ENCODE data around the gene C10orf90. TPM values are rescaled to one million over a fixed set of nuclear protein-coding genes. Genes with fewer than 3 reads are reported as not detected.

Gene C10orf90
- polyA plus RNA-seq, 4 donors, result 0.52 to 0.97 (median 0.72) TPM

DNA sequence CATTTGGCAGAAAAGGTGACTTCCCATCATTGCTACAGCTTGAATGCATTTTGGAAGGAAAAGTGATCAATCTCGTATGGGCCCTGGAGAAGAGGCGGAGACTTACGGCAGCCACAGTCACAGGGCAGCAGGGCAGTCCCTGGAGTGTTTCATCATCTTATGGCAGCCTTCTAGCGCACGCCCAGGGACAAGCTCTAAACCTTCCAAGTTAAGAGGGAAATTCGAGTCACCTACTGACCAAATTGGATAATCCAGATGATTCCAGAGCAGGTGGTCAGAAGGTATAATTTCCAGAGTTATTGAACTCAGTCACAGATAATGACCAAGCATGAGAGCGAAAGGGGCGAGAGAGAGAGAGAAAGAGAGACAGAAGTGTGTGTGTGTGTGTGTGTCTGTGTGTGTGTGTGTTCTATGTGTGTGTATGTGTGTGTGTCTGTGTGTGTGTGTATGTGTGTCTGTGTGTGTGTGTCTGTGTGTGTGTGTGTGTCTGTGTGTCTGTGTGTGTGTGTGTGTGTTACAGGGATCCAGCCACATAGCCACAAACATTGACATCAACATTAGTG lies 158.5 kb downstream of the C10orf90 start:
- no peak for DNase-seq (ENCODE audit: low read depth in 4 of 4, low spot score in 3 of 4)

DNA sequence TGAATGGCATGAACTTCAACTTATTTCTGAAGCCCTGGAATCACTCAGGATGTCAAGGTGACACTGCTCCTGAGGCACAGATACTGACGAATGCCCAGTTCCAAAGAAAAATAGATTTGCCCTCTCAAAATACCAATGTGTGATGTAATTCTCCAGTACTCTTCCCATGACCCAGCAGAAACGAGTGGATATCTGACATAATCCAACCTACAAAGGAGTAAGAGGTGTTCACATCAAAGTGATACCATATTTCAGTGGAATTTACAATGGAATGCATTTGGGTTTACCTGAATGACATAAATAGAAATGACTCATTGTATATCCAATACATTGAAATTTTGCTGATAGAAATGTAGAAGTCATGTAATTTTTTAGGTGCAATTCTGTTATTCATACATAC lies 161.3 kb downstream of the C10orf90 start:
- DNase-seq (ENCODE audit: low read depth in 4 of 4, low spot score in 3 of 4), result no peak

DNA sequence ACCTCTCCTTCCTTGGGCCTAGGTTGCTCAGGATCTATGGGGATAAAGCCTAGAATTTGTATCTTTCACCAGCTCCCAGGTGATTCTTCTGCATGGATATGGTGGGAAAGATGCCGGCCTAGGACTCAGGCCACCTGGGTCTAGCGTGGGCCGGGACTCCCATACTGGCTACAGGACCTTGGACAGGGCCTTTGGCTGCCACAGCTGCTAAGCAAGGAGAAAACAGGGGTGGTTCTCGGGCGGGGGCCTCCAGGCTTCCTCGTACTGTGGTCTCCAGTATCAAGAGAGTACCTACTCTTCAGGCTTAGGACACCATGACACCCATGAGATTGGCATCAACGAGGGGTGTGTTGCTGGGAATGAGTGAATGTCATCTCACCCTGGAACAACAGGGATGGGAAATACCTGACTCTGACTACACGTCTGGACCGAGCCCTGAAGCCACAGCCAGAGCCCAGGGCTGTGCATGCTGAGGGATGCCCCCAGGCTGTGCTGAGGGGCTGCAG lies 161.9 kb downstream of the C10orf90 start:
- peak in 1 of 4 donors; percentile 5 for DNase-seq (ENCODE audit: low read depth in 4 of 4, low spot score in 3 of 4)

DNA sequence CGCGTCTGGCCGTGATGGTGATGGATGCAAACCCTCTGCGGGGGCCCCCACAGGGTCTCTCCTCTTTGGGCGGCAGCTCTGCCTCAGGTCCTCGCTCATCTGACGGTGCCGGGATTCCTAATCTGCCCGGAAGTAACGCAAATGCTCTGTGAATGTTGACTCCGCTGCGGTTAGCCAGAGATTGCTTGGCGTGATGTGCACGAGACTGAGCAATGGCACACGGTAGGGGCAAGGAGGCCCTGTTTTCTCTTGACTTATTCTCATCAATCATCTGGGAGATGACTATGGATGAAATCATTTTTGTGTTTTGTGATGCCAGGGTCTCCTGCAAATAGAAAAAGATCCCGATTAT lies 165.8 kb downstream of the C10orf90 start:
- DNase-seq (ENCODE audit: low read depth in 4 of 4, low spot score in 3 of 4), result no peak

DNA sequence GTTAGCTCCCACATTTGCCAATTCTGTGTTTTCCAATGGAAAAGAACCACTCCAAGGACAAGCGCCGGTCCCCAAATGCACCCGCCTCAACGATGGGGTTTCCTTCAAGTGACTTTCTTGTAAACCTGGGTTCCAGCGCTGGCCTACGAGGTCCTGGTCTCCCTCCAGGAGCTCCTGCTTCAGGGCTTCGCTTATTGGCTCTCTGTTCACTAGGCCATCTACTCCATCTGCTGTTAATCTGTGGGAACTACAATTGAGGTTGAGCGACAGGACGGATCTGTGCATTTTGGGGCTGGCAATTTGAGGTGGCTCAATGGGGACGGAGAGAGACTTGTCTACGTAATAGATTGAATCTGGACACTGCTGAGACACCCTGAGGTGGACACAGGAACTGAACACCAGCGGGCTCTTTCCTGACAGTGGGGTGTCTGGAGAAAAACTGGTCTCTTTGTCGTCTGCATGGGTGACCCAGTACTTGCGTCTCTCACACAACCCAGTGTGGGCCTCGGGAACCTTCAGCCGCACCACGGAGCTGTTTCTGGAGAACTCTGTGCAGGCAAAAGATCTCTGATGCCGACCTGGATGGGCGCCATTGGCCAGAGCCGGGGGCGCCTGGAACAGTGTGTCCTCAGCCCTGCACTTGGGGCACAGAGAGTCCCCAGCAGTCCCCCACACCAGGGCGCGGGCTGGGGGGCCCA lies 166.3 kb downstream of the C10orf90 start:
- DNase-seq (ENCODE audit: low read depth in 4 of 4, low spot score in 3 of 4), result peak; percentile 25 to 40 (median 36)

DNA sequence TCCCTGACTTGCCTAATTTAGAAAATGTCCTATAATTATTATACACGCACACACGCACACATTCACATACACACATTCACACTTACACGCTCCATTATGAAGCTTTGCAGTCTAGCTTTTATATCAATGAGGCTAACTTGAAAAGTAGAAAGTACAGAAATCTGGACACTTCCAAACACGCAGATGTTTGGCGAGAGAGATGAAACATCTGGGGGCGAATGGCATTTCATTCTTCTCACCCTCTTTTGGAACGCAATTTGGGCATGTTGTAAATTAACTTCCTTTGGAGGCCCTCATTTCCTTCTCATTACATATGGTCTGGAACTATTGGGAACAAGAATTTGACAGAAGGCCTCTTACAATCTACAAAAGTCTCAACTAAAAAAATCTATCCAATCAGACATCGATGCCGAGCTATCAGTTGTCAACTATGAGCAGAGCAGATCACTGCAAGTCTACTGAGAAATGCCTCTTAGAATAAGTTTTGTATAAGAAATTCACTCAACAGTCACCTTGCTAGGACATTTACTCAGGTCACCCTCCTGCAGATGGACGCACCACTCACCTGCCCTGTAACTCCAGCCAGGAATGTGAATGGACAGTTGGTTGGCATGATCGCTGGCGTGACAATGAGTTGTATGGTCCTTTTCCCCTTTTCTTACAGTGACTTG lies 167.0 kb downstream of the C10orf90 start:
- DNase-seq (ENCODE audit: low read depth in 4 of 4, low spot score in 3 of 4), result no peak

DNA sequence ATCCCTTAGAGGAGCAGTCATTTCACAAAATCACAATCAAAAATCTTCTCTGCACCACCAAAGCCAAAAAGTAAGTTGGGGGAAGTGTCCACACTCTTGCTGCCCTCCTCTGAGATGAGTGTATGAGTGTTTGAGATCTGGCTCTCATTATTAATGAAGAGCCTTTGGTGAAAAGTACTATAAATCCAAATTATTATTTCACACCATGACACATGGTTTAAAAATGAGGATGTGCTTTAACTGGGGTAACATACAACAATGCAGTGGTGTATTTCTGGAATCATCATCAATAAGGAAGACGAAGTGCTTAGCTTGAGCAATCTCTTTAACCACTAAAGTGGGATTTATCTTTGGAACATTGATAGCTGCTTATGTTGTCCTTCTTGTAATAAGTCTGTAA lies 168.1 kb downstream of the C10orf90 start:
- no peak for DNase-seq (ENCODE audit: low read depth in 4 of 4, low spot score in 3 of 4)

DNA sequence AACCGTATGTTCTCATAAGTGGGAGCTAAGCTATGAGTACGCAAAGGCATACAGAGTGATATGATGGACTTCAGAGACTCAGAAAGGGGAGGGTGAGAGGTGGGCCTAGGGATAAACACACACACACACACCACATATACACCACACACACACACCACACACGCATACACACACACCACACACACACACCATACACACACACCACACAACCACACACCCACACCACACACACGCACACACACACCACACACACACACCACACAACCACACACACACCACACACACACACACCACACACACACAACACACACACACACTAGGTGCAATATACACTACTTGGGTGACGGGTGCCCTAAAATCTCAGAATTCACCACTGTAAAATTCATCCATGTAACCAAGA lies 168.7 kb downstream of the C10orf90 start:
- DNase-seq (ENCODE audit: low read depth in 4 of 4, low spot score in 3 of 4), result no peak

DNA sequence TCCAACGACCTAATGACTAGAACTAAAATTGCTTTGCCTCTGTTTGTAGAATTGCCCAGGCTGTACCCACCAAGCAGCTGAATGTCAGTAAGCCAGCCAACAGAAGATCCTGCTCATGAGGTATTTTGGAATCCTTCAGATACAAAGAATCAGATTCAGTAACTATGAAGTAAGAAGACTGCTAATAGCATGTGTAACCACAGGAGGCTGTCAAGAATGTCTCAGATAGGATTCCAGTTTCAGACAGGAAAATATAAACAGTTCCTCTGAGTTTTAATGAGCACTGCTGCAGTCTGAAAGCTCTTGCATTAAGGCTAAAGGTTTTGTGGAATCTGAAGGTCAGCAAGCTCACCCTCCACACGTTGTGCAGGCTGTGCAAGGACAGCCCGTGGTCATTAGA lies 169.6 kb downstream of the C10orf90 start:
- no peak for DNase-seq (ENCODE audit: low read depth in 4 of 4, low spot score in 3 of 4)

DNA sequence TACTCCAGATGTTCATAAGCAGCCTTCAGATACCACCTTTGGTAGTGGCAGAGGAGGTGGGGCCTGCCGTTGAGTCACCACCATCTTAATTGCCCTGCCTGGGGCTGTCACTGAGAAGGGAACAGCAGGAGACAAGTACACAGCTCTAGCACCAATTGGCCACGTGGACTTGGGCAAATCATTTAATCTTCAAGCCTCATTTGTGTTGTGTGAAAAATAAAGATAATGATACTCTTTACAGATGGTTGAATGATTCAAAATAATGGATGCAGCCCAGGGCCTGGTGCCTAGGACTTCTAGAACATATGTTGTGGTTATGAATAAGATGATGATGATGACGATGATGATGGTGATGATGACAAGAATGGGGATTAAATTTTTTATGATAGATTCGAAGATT lies 170.3 kb downstream of the C10orf90 start:
- DNase-seq (ENCODE audit: low read depth in 4 of 4, low spot score in 3 of 4), result no peak

DNA sequence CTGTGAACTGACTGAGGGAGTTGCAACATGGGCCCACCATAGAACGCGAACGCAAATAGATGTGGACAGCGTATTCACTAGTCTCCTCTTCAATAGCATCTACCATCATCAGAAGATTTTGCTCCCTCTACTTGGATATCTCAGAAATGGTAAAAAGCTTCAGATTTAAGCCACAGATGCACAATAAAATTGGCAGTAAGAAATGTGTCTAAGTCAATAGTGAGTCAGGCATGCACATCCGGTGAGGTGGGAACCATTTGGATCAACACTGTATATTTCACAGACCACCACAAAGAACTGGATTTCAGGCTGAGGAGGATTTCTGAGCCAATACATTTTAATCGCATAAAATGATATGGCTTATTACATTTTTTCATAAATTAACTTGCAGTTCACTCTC lies 170.7 kb downstream of the C10orf90 start:
- no peak for DNase-seq (ENCODE audit: low read depth in 4 of 4, low spot score in 3 of 4)

DNA sequence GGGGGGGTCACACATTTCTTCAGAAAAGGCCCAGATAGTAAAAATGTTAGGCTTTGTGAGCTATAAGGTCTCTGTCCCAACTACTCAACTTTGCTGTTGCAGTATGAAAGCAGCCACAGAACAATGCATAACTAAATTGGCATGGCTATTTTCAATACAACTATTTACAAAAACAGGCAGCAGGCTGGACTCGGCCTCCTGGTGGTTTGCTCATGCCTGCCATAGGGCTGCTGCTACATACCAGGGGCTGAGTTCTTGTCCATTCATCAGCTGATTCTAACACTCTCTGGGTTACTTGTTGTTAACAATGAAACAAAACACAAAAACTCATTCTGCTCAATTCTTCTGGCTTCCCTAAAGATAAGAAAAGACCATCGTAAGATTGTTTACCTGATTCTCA lies 172.8 kb downstream of the C10orf90 start:
- no peak for DNase-seq (ENCODE audit: low read depth in 4 of 4, low spot score in 3 of 4)

DNA sequence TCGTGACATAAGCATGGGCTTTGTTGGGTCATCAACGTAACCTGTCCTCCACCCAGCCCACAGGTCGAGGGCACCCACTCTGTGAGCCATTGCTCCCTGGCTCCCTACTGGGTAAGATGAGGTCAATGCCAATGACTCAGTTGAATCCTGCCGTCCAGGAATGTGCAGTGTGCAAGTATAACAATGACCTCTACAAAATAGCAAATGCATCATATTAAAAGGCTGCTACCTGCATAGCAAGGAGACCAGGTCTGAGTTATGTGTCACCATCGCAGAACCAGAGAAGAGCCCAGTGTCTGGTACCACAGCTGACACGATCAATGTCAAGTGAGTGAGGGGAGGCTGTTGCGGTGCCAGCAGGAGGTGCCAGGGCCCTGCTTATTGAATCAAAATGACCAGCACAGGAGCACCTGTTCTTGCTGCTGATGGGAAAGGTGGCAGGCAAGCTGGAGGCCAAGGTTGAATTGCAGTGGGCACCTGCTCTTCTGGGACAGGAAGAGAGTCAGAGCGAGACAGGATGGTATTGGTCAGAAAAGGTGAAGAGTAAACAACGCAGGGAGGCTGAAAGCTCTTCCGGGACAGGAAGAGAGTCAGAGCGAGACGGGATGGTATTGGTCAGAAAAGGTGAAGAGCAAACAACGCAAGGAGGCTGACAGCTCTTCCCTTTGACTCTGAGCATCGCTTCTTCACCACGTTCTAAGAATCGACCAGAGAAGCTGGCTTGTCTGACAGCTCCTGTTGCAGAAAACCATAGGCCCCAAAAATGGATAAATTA lies 173.5 kb downstream of the C10orf90 start:
- DNase-seq (ENCODE audit: low read depth in 4 of 4, low spot score in 3 of 4), result no peak

DNA sequence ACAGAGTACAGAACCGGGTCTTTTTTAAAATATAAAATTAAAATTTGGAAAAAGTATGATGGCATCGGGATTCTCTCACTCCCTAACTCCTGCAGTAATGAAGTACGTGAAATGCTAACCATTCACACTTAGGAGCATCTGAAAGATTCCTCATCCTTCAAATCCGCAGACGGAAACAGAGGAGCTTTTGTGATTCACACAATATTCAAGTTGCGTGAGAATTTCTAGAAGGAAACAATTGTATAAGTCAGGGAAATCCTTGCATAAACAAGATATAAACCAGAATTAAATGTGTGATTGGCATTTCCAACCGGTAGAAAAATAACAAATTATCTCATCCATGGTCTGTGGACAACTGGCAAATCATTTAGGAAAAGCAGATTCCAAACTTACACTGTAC lies 179.0 kb downstream of the C10orf90 start:
- no peak for DNase-seq (ENCODE audit: low read depth in 4 of 4, low spot score in 3 of 4)

DNA sequence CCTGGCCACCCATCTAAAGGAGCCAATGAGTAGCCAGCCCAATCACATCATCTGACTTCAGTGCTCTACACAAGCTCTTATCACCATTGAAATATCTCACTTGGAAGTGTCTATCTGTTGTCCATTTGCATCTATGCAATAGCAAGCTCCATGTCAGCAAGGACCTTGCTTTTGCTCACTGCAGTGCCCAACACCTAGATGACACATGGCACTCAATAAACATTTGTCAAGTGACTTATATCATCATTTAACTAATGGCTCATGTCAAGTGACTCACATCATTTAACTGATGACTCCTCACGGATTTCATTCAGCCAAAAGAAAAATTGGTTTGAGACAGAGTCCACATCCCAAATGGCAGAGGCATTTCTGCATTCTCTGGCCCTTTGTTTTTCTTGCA lies 189.3 kb downstream of the C10orf90 start:
- no peak for DNase-seq (ENCODE audit: low read depth in 4 of 4, low spot score in 3 of 4)

DNA sequence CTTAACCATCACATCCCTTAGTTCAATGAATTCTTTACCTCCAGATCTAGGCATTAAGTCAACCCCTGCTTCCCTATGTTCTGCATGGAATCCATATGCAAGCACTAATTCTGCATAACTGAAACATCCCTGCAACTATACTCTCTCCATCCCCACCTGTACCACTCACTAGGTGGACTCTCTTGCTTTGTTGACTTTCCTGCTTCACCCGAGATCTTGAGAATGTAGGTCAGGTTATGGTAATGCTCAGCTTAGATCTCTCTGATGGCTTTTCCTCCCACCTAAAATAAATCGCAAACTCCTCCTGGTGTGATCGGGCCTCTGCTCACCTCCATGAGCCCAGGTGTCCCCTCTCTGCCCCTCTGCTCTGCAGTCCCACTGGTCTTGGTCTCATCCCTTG lies 189.8 kb downstream of the C10orf90 start:
- no peak for DNase-seq (ENCODE audit: low read depth in 4 of 4, low spot score in 3 of 4)

DNA sequence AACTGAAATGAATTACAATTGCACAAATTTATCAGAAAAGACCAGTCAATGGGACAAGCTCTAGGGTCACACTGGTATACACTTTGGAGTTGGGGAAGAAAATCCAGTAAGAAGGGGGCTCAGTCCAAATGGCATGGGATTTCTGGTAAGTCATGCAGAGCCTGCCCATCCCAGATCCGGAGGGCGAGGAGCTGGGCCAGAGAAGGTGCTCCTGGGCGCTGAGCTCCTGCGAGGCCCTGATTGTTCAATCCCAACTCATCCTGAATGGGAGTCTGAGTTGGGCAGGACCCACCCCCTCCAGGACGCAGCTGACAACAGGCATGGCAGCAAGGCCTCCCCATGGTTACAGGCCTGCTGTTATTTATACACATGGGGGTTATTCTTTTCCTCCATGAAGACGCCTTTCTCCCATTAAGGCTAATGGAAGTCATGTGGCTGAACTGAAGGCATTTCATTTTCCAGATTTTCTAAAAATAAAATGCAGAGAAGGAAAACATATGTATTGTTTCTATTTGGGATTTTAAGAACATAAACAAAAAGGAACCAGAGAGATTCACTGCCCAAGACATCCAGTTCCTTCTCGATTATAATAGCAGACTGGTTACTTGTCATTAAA lies 191.1 kb downstream of the C10orf90 start:
- DNase-seq (ENCODE audit: low read depth in 4 of 4, low spot score in 3 of 4), result no peak

DNA sequence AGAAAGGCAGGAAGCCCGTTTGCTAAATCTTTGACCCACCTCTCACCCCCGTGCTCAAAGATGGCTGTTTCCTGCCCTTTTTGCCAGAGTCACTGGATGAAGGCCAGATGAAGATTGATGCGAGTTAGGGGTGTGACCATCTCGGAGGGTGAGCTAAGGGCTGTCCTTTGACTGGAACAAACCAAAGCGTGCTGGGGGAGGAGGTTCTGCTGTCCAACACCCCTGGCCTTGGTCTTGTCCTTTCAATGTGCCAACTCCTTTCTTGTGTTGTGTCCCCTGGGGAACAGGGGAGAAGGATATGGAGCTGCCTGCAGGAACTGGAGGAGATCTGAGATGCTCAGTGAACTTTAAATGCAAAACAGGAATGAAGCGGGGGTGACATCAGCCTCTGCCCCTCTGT lies 191.9 kb downstream of the C10orf90 start:
- DNase-seq (ENCODE audit: low read depth in 4 of 4, low spot score in 3 of 4), result no peak

DNA sequence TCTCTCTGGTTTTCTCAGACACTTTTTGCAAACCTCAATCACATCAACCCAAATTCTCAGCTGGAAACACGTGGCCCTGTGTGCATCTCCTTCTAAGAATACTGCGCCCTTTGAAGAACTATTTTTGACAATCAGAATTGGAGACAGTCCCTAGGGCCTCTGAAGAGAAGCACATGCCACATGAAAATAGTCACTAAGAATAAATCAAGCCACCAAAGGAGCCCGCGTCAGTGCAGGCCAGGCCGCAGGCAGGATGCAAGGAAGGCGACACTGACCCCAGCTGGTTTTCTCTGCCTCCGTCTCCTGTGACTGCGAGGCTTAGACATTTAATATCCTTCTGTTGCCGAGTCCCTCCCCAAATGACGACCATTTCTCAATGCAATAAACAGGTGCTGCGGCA lies 194.2 kb downstream of the C10orf90 start:
- DNase-seq (ENCODE audit: low read depth in 4 of 4, low spot score in 3 of 4), result peak in 1 of 4 donors; percentile 56

DNA sequence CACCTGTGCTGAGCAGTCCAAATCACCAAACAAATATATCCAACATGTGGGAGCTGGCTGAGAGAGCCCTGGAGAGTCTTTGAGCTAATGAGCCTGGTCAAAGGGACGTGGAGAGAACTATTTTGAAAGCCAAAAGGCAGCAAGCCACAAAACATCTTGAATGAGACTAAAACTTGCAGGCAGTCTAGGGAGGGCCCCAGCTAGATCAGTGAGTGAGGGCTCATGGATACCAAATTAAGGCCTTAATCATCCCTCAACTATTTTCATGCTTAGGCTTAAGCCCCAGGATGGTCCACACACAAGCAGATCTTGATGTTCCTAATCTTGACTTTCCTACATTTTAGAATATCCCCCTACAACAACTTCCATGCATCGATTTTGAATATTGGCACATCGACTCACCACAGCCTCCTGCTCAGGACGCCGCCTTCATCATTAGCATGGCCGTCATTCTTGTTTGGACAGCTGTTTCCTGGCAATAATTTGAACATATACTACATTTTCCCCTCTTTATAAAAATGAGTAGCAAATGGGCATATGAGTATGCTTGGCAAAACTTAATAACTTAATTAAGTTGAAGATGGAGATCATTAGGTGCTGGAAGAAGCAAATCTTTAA lies 195.3 kb downstream of the C10orf90 start:
- DNase-seq (ENCODE audit: low read depth in 4 of 4, low spot score in 3 of 4), result no peak
